ENCODE data around the gene RXRG. TPM values are rescaled to one million over a fixed set of nuclear protein-coding genes. Genes with fewer than 3 reads are reported as not detected.

RXRG gene
- total RNA-seq, 1 donor from 2014 or later, result not detected

GRCh38 chr1:165436994-165437393 is 7.9 kb downstream of the RXRG start:
- H3K9me3 Mint-ChIP-seq (ENCODE audit: unreplicated experiment), result no peaks in the 10 kb centered on the region
- no peak overlapping the region for H3K9ac ChIP-seq (ENCODE audit: low read length)
- DNase-seq (ENCODE audit: low read depth), result no peak

GRCh38 chr1:165435801-165436200 is 9.1 kb downstream of the RXRG start:
- Histone ChIP-seq H3K4me1 (ENCODE audit: insufficient read depth, low read length) (no peaks in the 10 kb centered on the region), H3K9me3 (ENCODE audit: insufficient read depth, low read depth, low read length) (no peaks in the 10 kb centered on the region), H3K4me3 (ENCODE audit: insufficient read depth, low read depth, low read length) (no peak overlapping the region), H3K4me2 (ENCODE audit: low read length) (no peak overlapping the region), H3K27ac (ENCODE audit: low read depth, low read length) (no peak overlapping the region), H3K27me3 (ENCODE audit: insufficient read depth, low read length) (no peaks in the 10 kb centered on the region), H2AFZ (ENCODE audit: low read depth, low read length) (no peak overlapping the region), H4K20me1 (ENCODE audit: insufficient read depth, low read length) (no peaks in the 10 kb centered on the region), H3K79me2 (ENCODE audit: insufficient read depth, low read length) (no peaks in the 10 kb centered on the region), H3K9ac (ENCODE audit: low read length) (no peak overlapping the region), H3K36me3 (ENCODE audit: insufficient read depth, low read length) (no peaks in the 10 kb centered on the region)
- Mint-ChIP-seq H3K27ac (ENCODE audit: unreplicated experiment) (no peak overlapping the region), H3K4me1 (ENCODE audit: low read depth, unreplicated experiment) (peaks cover 1% of the 10 kb centered on the region), H3K4me3 (ENCODE audit: unreplicated experiment) (no peak overlapping the region), H3K9me3 (ENCODE audit: unreplicated experiment) (peaks cover 2% of the 10 kb centered on the region), H3K27me3 (ENCODE audit: low read depth, unreplicated experiment) (peaks cover 70% of the 10 kb centered on the region), H3K36me3 (ENCODE audit: low read depth, unreplicated experiment) (no peaks in the 10 kb centered on the region)
- DNase-seq (ENCODE audit: low read depth) (no peak), FAIRE-seq (no peak)
- no peak for TF ChIP-seq EZH2 (IDR thresholded peaks at IDR 0.05; ENCODE audit: insufficient read depth, low read length)
- TF ChIP-seq, protein P1, sequence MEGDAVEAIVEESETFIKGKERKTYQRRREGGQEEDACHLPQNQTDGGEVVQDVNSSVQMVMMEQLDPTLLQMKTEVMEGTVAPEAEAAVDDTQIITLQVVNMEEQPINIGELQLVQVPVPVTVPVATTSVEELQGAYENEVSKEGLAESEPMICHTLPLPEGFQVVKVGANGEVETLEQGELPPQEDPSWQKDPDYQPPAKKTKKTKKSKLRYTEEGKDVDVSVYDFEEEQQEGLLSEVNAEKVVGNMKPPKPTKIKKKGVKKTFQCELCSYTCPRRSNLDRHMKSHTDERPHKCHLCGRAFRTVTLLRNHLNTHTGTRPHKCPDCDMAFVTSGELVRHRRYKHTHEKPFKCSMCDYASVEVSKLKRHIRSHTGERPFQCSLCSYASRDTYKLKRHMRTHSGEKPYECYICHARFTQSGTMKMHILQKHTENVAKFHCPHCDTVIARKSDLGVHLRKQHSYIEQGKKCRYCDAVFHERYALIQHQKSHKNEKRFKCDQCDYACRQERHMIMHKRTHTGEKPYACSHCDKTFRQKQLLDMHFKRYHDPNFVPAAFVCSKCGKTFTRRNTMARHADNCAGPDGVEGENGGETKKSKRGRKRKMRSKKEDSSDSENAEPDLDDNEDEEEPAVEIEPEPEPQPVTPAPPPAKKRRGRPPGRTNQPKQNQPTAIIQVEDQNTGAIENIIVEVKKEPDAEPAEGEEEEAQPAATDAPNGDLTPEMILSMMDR (IDR thresholded peaks at IDR 0.05; ENCODE audit: insufficient read depth, low read depth, low read length), result no peak

More at GRCh38 chr1:165436994-165437393, 7.9 kb downstream of the RXRG start:
- H3K4me3 ChIP-seq (ENCODE audit: insufficient read depth, low read depth, low read length), result no peak overlapping the region
- H3K36me3 Mint-ChIP-seq (ENCODE audit: low read depth, unreplicated experiment), result no peaks in the 10 kb centered on the region
- H3K27ac Mint-ChIP-seq (ENCODE audit: unreplicated experiment), result no peak overlapping the region
- H3K4me1 ChIP-seq (ENCODE audit: insufficient read depth, low read length), result no peaks in the 10 kb centered on the region
- peaks cover 73% of the 10 kb centered on the region for H3K27me3 Mint-ChIP-seq (ENCODE audit: low read depth, unreplicated experiment)
- no peak overlapping the region for H3K4me2 ChIP-seq (ENCODE audit: low read length)
- H3K27me3 ChIP-seq (ENCODE audit: insufficient read depth, low read length), result no peaks in the 10 kb centered on the region
- H4K20me1 ChIP-seq (ENCODE audit: insufficient read depth, low read length), result no peaks in the 10 kb centered on the region
- no peaks in the 10 kb centered on the region for H3K36me3 ChIP-seq (ENCODE audit: insufficient read depth, low read length)
- no peaks in the 10 kb centered on the region for H3K79me2 ChIP-seq (ENCODE audit: insufficient read depth, low read length)
- peaks cover 1% of the 10 kb centered on the region for H3K4me1 Mint-ChIP-seq (ENCODE audit: low read depth, unreplicated experiment)
- no peak overlapping the region for H3K4me3 Mint-ChIP-seq (ENCODE audit: unreplicated experiment)
- FAIRE-seq, result no peak
- TF ChIP-seq EZH2 (IDR thresholded peaks at IDR 0.05; ENCODE audit: insufficient read depth, low read length), result no peak
- TF ChIP-seq, protein P1 (IDR thresholded peaks at IDR 0.05; ENCODE audit: insufficient read depth, low read depth, low read length), result no peak
- no peak overlapping the region for H3K27ac ChIP-seq (ENCODE audit: low read depth, low read length)
- no peaks in the 10 kb centered on the region for H3K9me3 ChIP-seq (ENCODE audit: insufficient read depth, low read depth, low read length)
- no peak overlapping the region for H2AFZ ChIP-seq (ENCODE audit: low read depth, low read length)

DNA sequence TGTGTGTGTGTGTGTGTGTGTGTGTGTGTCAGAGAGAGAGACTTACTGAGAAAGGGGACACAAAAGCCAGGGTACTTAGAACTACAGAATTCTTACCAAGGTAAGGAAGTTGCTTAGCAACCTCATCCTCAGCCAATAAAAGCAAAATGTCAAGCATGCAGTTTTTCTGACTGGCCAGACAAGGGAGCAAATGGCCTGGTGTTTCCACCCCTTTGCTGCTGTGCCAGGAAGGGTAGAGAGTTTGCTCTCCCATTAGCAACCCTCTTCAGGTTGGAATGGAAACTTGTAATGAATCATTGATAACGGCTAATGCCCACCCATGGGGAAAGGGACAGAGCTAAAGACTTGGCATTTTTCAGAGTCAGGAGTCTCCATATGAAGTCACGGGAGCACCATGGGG is 10.6 kb downstream of the RXRG start:
- Histone ChIP-seq H3K4me3 (ENCODE audit: insufficient read depth, low read depth, low read length) (no peak overlapping the region), H2AFZ (ENCODE audit: low read depth, low read length) (no peak overlapping the region), H3K27me3 (ENCODE audit: insufficient read depth, low read length) (no peaks in the 10 kb centered on the region), H3K9ac (ENCODE audit: low read length) (no peak overlapping the region), H3K9me3 (ENCODE audit: insufficient read depth, low read depth, low read length) (no peaks in the 10 kb centered on the region), H3K79me2 (ENCODE audit: insufficient read depth, low read length) (no peaks in the 10 kb centered on the region), H3K36me3 (ENCODE audit: insufficient read depth, low read length) (no peaks in the 10 kb centered on the region), H4K20me1 (ENCODE audit: insufficient read depth, low read length) (no peaks in the 10 kb centered on the region), H3K4me2 (ENCODE audit: low read length) (no peak overlapping the region), H3K4me1 (ENCODE audit: insufficient read depth, low read length) (no peaks in the 10 kb centered on the region), H3K27ac (ENCODE audit: low read depth, low read length) (no peak overlapping the region)
- Mint-ChIP-seq H3K9me3 (ENCODE audit: unreplicated experiment) (peaks cover 2% of the 10 kb centered on the region), H3K27ac (ENCODE audit: unreplicated experiment) (no peak overlapping the region), H3K4me1 (ENCODE audit: low read depth, unreplicated experiment) (no peaks in the 10 kb centered on the region), H3K36me3 (ENCODE audit: low read depth, unreplicated experiment) (no peaks in the 10 kb centered on the region), H3K27me3 (ENCODE audit: low read depth, unreplicated experiment) (peaks cover 74% of the 10 kb centered on the region), H3K4me3 (ENCODE audit: unreplicated experiment) (no peak overlapping the region)
- DNase-seq (ENCODE audit: low read depth) (no peak), FAIRE-seq (no peak)
- no peak for TF ChIP-seq EZH2 (IDR thresholded peaks at IDR 0.05; ENCODE audit: insufficient read depth, low read length)
- TF ChIP-seq, protein P1 (IDR thresholded peaks at IDR 0.05; ENCODE audit: insufficient read depth, low read depth, low read length), result no peak
